Measurements from ENCODE around the gene DNAH6. TPM values are rescaled to one million over a fixed set of nuclear protein-coding genes. Genes with fewer than 3 reads are reported as not detected.

The DNAH6 gene
- total and polyA plus RNA-seq, 10 of the 15 experiments (the other 5 are each of a cell fraction or from before 2014, with no cell fraction given) = 0.07 to 1.0 (median 0.29) TPM

GRCh38 chr2:84727315-84727714, 211.0 kb downstream of the DNAH6 start:
- RAD21 ChIA-PET (ENCODE audit: unreplicated experiment) = no interaction called here
- Histone ChIP-seq H3K4me1 (ENCODE audit: control insufficient read depth, insufficient read depth, low read length) (no peaks in the 10 kb centered on the region), H3K36me3 (ENCODE audit: control insufficient read depth in 2 of 2, insufficient read depth in 2 of 2, low read length in 1 of 2) (no peaks in the 10 kb centered on the region), H3K79me2 (ENCODE audit: control insufficient read depth, insufficient read depth, low read length) (no peaks in the 10 kb centered on the region), H3K27ac (ENCODE audit: control insufficient read depth, insufficient read depth) (no peak overlapping the region), H3K4me3 (no peak overlapping the region), H3K9ac (ENCODE audit: control insufficient read depth, insufficient read depth, low read length) (no peak overlapping the region), H2AFZ (ENCODE audit: control insufficient read depth, low read depth, low read length) (no peak overlapping the region), H4K20me1 (ENCODE audit: control insufficient read depth, insufficient read depth) (no peaks in the 10 kb centered on the region), H3K4me2 (ENCODE audit: control insufficient read depth, insufficient read depth) (no peak overlapping the region), H3K9me3 (replicated peaks; ENCODE audit: control insufficient read depth, insufficient read depth, low read length) (no peaks in the 10 kb centered on the region), H3K27me3 (replicated peaks in 1 of 2; ENCODE audit: control insufficient read depth in 2 of 2, insufficient read depth in 2 of 2, low read length in 1 of 2) (no peaks in the 10 kb centered on the region)
- TF ChIP-seq NKRF (conservative IDR thresholded peaks at IDR 0.05) = no peak
- in situ Hi-C loops (cut with MboI) (no loop called here), intact Hi-C loops (cut with micrococcal nuclease; ENCODE audit: unreplicated experiment) (no loop called here)
- POLR2A ChIA-PET = no interaction called here
- BruUV-seq (replicated peaks) = no TSS peak
- SMC1A ChIA-PET (ENCODE audit: uncharacterized antibody, unreplicated experiment) = no interaction called here
- FAIRE-seq (no peak), DNase-seq (ENCODE audit: low read depth, low spot score) (no peak), ATAC-seq (no peak)
- WGBS (ENCODE audit: insufficient coverage, insufficient replicate concordance, low lambda C conversion rate, missing lambda C conversion rate) = 5% methylated on average over 1 of the region's 1 CpG
- CTCF ChIA-PET = no interaction called here

DNA sequence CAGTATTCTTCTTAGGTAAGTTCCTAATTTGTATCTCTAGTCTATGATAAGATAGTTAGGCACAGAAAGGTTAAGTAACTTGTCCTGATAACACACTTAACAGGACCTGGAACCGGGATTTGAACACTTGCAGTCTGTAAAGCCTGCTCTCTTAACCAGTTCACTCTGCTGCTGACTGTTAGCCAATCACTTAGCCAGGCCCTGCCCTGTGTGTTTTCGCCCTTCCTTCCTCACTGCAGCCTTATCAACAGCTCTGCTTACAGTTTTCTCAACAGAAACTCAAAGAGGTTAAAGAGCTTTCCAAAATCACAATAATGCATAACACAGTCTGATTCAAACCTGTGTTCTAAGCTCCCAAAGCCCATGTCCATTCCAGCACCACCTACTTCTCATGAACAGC, 212.9 kb downstream of the DNAH6 start:
- Histone ChIP-seq H3K27ac (ENCODE audit: control insufficient read depth, insufficient read depth) (no peak overlapping the region), H3K4me3 (no peak overlapping the region), H2AFZ (ENCODE audit: control insufficient read depth, low read depth, low read length) (no peak overlapping the region), H3K9me3 (replicated peaks; ENCODE audit: control insufficient read depth, insufficient read depth, low read length) (no peaks in the 10 kb centered on the region), H3K36me3 (ENCODE audit: control insufficient read depth in 2 of 2, insufficient read depth in 2 of 2, low read length in 1 of 2) (no peaks in the 10 kb centered on the region), H3K79me2 (ENCODE audit: control insufficient read depth, insufficient read depth, low read length) (no peaks in the 10 kb centered on the region), H3K4me2 (ENCODE audit: control insufficient read depth, insufficient read depth) (no peak overlapping the region), H4K20me1 (ENCODE audit: control insufficient read depth, insufficient read depth) (no peaks in the 10 kb centered on the region), H3K4me1 (ENCODE audit: control insufficient read depth, insufficient read depth, low read length) (no peaks in the 10 kb centered on the region), H3K27me3 (replicated peaks in 1 of 2; ENCODE audit: control insufficient read depth in 2 of 2, insufficient read depth in 2 of 2, low read length in 1 of 2) (no peaks in the 10 kb centered on the region), H3K9ac (ENCODE audit: control insufficient read depth, insufficient read depth, low read length) (no peak overlapping the region)
- POLR2A ChIA-PET = no interaction called here
- no TSS peak for BruUV-seq (replicated peaks)
- WGBS (ENCODE audit: insufficient coverage, insufficient replicate concordance, low lambda C conversion rate, missing lambda C conversion rate) = 0% methylated on average over 2 of the region's 2 CpGs
- intact Hi-C loops (cut with micrococcal nuclease; ENCODE audit: unreplicated experiment) = no loop called here
- in situ Hi-C loops (cut with MboI) = no loop called here
- ATAC-seq (no peak), FAIRE-seq (no peak), DNase-seq (ENCODE audit: low read depth, low spot score) (no peak)
- RAD21 ChIA-PET (ENCODE audit: unreplicated experiment) = no interaction called here
- SMC1A ChIA-PET (ENCODE audit: uncharacterized antibody, unreplicated experiment) = no interaction called here
- CTCF ChIA-PET = interaction anchor here (1.5 kb wide), 1 partner anchor 12 kb away, joined by 5 read pairs; no protein-coding TSS in a partner anchor
- TF ChIP-seq JUND (IDR thresholded peaks at IDR 0.05; ENCODE audit: low read depth, low read length) = no peak
- TF ChIP-seq KLF5 (IDR thresholded peaks at IDR 0.05; ENCODE audit: partially characterized antibody) = no peak
- TF ChIP-seq MYB (IDR thresholded peaks at IDR 0.05; ENCODE audit: borderline replicate concordance, low read depth, low read length) = no peak
- TF ChIP-seq, protein P1, sequence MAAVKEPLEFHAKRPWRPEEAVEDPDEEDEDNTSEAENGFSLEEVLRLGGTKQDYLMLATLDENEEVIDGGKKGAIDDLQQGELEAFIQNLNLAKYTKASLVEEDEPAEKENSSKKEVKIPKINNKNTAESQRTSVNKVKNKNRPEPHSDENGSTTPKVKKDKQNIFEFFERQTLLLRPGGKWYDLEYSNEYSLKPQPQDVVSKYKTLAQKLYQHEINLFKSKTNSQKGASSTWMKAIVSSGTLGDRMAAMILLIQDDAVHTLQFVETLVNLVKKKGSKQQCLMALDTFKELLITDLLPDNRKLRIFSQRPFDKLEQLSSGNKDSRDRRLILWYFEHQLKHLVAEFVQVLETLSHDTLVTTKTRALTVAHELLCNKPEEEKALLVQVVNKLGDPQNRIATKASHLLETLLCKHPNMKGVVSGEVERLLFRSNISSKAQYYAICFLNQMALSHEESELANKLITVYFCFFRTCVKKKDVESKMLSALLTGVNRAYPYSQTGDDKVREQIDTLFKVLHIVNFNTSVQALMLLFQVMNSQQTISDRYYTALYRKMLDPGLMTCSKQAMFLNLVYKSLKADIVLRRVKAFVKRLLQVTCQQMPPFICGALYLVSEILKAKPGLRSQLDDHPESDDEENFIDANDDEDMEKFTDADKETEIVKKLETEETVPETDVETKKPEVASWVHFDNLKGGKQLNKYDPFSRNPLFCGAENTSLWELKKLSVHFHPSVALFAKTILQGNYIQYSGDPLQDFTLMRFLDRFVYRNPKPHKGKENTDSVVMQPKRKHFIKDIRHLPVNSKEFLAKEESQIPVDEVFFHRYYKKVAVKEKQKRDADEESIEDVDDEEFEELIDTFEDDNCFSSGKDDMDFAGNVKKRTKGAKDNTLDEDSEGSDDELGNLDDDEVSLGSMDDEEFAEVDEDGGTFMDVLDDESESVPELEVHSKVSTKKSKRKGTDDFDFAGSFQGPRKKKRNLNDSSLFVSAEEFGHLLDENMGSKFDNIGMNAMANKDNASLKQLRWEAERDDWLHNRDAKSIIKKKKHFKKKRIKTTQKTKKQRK (IDR thresholded peaks at IDR 0.05; ENCODE audit: low read depth, low read length) = no peak
- TF ChIP-seq, protein P2, sequence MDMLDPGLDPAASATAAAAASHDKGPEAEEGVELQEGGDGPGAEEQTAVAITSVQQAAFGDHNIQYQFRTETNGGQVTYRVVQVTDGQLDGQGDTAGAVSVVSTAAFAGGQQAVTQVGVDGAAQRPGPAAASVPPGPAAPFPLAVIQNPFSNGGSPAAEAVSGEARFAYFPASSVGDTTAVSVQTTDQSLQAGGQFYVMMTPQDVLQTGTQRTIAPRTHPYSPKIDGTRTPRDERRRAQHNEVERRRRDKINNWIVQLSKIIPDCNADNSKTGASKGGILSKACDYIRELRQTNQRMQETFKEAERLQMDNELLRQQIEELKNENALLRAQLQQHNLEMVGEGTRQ (IDR thresholded peaks at IDR 0.05; ENCODE audit: borderline replicate concordance, low read depth, low read length) = no peak
- TF ChIP-seq RB1 (IDR thresholded peaks at IDR 0.05; ENCODE audit: borderline replicate concordance) = no peak
- no peak for TF ChIP-seq EP300 (IDR thresholded peaks at IDR 0.05; ENCODE audit: borderline replicate concordance in 1 of 2, control insufficient read depth in 1 of 2, low read depth in 2 of 2, low read length in 2 of 2)
- no peak for TF ChIP-seq TAF1 (IDR thresholded peaks at IDR 0.05; ENCODE audit: borderline replicate concordance, low read depth, low read length)
- TF ChIP-seq PAX8 (IDR thresholded peaks at IDR 0.05) = no peak

Measured in GM12878 (cell line).